A549 (cell line): ENCODE results near the gene UGT1A5. TPM values are rescaled to one million over a fixed set of nuclear protein-coding genes. Genes with fewer than 3 reads are reported as not detected.
"Not testable (repeated sequence)": the region's sequence is repeated elsewhere in the genome, so short reads cannot be mapped to it uniquely, and the experiment has no call there.

Experiments
- ATAC-seq, 2 experiments: fragments of 200-7000 bp in 1 of 2; fragments of >200 bp in 1 of 2; cut with Nextera tagmentation in 1 of 2; cut with Tn5 transposase in 1 of 2; 3 replicates each; pipeline versions ENCODE4 v1.8.0 to v1.9.1; 2018 to 2020; ENCODE audit warnings: mild to moderate bottlenecking in 1 of 2, moderate library complexity in 1 of 2
- CTCF ChIA-PET: fragments of 300-600 bp; sonication (Branson Sonifier 250); formaldehyde crosslinking; extraction: SDS; loops from one replicate; lab custom pipeline; 2021; ENCODE audit warnings: antibody characterized with exemption, inconsistent platforms; lab: Yijun Ruan, JAX
- POLR2A ChIA-PET: fragments of 350-600 bp; formaldehyde crosslinking; extraction: SDS; loops from one replicate; lab custom pipeline; 2021; ENCODE audit warnings: antibody characterized with exemption, inconsistent platforms; lab: Yijun Ruan, JAX
- DNase-seq, 2 experiments: peaks; one replicate each; pipeline versions ENCODE4 v3.0.0 to v3.0.0-alpha.2; 2011 to 2016; ENCODE audit warnings: low read depth in 1 of 2, low spot score in 1 of 2
- FAIRE-seq: peaks from 2 replicates; lab custom pipeline; 2011; peaks lifted over from hg19 to GRCh38; lab: Jason Lieb, UNC
- H3K27ac ChIP-seq, 2 experiments: fragments of >200 bp; sonication (Bioruptor Twin); formaldehyde crosslinking; 3 replicates each; pipeline ENCODE4 v1.5.1; 2016 to 2017
- H3K4me1 ChIP-seq: fragments of >200 bp; sonication (Bioruptor Twin); formaldehyde crosslinking; 3 replicates; pipeline ENCODE4 v1.6.1; 2016
- H3K4me2 ChIP-seq: fragments of >200 bp; sonication (Bioruptor Twin); formaldehyde crosslinking; 3 replicates; pipeline ENCODE4 v1.6.1; 2016
- H3K4me3 ChIP-seq: fragments of >200 bp; sonication (Bioruptor Twin); formaldehyde crosslinking; 3 replicates; pipeline ENCODE4 v1.5.1; 2016
- H3K9me3 ChIP-seq: fragments of >200 bp; sonication (Bioruptor Twin); formaldehyde crosslinking; 3 replicates; pipeline ENCODE4 v1.6.1; 2016
- BHLHE40 ChIP-seq: IDR thresholded peaks from 2 replicates; pipeline ENCODE4 v1.6.1; 2012; ENCODE audit warnings: low read depth, low read length, inconsistent platforms
- CEBPB ChIP-seq, 2 experiments: fragments of >200 bp in 1 of 2; sonication (Bioruptor Twin) in 1 of 2; formaldehyde crosslinking in 1 of 2; IDR thresholded peaks; 2 replicates each; pipeline ENCODE4 v1.6.1; 2012 to 2016
- EP300 ChIP-seq, 2 experiments: fragments of >200 bp; sonication (Bioruptor Twin); formaldehyde crosslinking; IDR thresholded peaks; 2 replicates in 1 of 2; 3 replicates in 1 of 2; pipeline ENCODE4 v1.6.1; 2016 to 2017
- FOSB ChIP-seq: fragments of 250-450 bp; sonication (Bioruptor Pico); IDR thresholded peaks from 2 replicates; pipeline ENCODE4 v1.5.0; 2020; ENCODE audit warnings: mild to moderate bottlenecking, moderate library complexity
- FOSL2 ChIP-seq, 2 experiments: fragments of 450-650 bp in 1 of 2; fragments of >200 bp in 1 of 2; sonication (Bioruptor Twin) in 1 of 2; formaldehyde crosslinking; IDR thresholded peaks; 2 replicates each; pipeline versions ENCODE4 v1.5.0 to v1.6.1; 2016 to 2020; ENCODE audit warnings: mild to moderate bottlenecking in 1 of 2, moderate library complexity in 1 of 2
- GATA3 ChIP-seq: IDR thresholded peaks from 2 replicates; pipeline ENCODE4 v1.6.1; 2012; ENCODE audit warnings: borderline replicate concordance
- HES2 ChIP-seq: fragments of >200 bp; sonication (Bioruptor Twin); formaldehyde crosslinking; IDR thresholded peaks from 2 replicates; pipeline ENCODE4 v1.6.1; 2016
- HOXB13 ChIP-seq: fragments of 250-450 bp; sonication (Bioruptor Pico); IDR thresholded peaks from 2 replicates; pipeline ENCODE4 v1.5.0; 2020; ENCODE audit warnings: low read depth, mild to moderate bottlenecking, moderate library complexity
- JUN ChIP-seq, 2 experiments: fragments of >200 bp; sonication (Bioruptor Twin); formaldehyde crosslinking; IDR thresholded peaks; 2 replicates in 1 of 2; 3 replicates in 1 of 2; pipeline ENCODE4 v1.6.1; 2016 to 2017
- JUNB ChIP-seq: fragments of >200 bp; sonication (Bioruptor Twin); formaldehyde crosslinking; IDR thresholded peaks from 2 replicates; pipeline ENCODE4 v1.6.1; 2016
- POLR2A ChIP-seq: IDR thresholded peaks from 2 replicates; pipeline ENCODE4 v1.6.1; 2012; ENCODE audit warnings: mild to moderate bottlenecking, low read length
- POLR2AphosphoS2 ChIP-seq: conservative IDR thresholded peaks from 2 replicates; pipeline ENCODE4 v1.6.1; 2012; ENCODE audit warnings: low read length, improper control_type of control experiment, inconsistent platforms
- RAD21 ChIP-seq, 2 experiments: fragments of >200 bp in 1 of 2; sonication (Bioruptor Twin) in 1 of 2; formaldehyde crosslinking in 1 of 2; IDR thresholded peaks in 1 of 2; conservative IDR thresholded peaks in 1 of 2; 2 replicates in 1 of 2; 3 replicates in 1 of 2; pipeline ENCODE4 v1.6.1; 2012 to 2018; ENCODE audit warnings: inconsistent platforms in 1 of 2
- RNF2 ChIP-seq: fragments of 200-600 bp; sonication (generic); IDR thresholded peaks from 2 replicates; pipeline ENCODE4 v1.6.1; 2016; ENCODE audit warnings: low read depth, mild to moderate bottlenecking, antibody characterized with exemption, moderate library complexity, borderline replicate concordance
- SMC3 ChIP-seq: fragments of >200 bp; sonication (Bioruptor Twin); formaldehyde crosslinking; IDR thresholded peaks from 3 replicates; pipeline ENCODE4 v1.6.1; 2018; ENCODE audit warnings: inconsistent platforms
- SREBF2 ChIP-seq: fragments of 450-650 bp; IDR thresholded peaks from 2 replicates; pipeline ENCODE4 v1.6.1; 2014; ENCODE audit warnings: mild to moderate bottlenecking, moderate library complexity
- ZFP36 ChIP-seq: fragments of 450-650 bp; IDR thresholded peaks from 2 replicates; pipeline ENCODE4 v1.6.1; 2014; ENCODE audit warnings: borderline replicate concordance; ENCODE audit not compliant: partially characterized antibody
- ZNF302 ChIP-seq: fragments of 250-450 bp; sonication (Bioruptor Pico); IDR thresholded peaks from 2 replicates; pipeline ENCODE4 v1.9.0; 2021; ENCODE audit warnings: inconsistent platforms, mild to moderate bottlenecking, moderate library complexity
- ZSCAN20 ChIP-seq: fragments of 250-450 bp; sonication (Bioruptor Pico); IDR thresholded peaks from 2 replicates; pipeline ENCODE4 v1.8.0; 2022; ENCODE audit warnings: mild to moderate bottlenecking, moderate library complexity
- WGBS: methylation state at CpG from one replicate; pipeline ENCODE4 v1.1.6; 2017; ENCODE audit errors: missing lambda C conversion rate; 5-methylcytosine and 5-hydroxymethylcytosine counted together
- polyA plus RNA-seq, 4 experiments: library from polyadenylated mRNA; depleted of rRNA in 3 of 4; stranded (reverse); fragments of >200 nt; fragmentation: RNase III in 1 of 4; extraction: RNeasy Plus Mini Kit Qiagen cat#74134 plus additional on column Dnase treatment in 1 of 4; gene quantifications; 2 replicates in 3 of 4; 3 replicates in 1 of 4; pipeline ENCODE4 v1.2.3, GENCODE V29; 2011 to 2017
- TF ChIP-seq, protein P1 (sequence below): IDR thresholded peaks from 2 replicates; pipeline ENCODE4 v1.6.1; 2012; ENCODE audit warnings: low read depth, borderline replicate concordance
- TF ChIP-seq, protein P2 (sequence below): IDR thresholded peaks from 2 replicates; pipeline ENCODE4 v1.6.1; 2012
- TF ChIP-seq, protein P3 (sequence below): fragments of >200 bp; sonication (Bioruptor Twin); formaldehyde crosslinking; IDR thresholded peaks from 3 replicates; pipeline ENCODE4 v1.6.1; 2016

UGT1A5 gene
- polyA plus RNA-seq, 2 of the 4 experiments (the other 2 are of a cell fraction): 0.05 TPM; not detected in 1

DNA sequence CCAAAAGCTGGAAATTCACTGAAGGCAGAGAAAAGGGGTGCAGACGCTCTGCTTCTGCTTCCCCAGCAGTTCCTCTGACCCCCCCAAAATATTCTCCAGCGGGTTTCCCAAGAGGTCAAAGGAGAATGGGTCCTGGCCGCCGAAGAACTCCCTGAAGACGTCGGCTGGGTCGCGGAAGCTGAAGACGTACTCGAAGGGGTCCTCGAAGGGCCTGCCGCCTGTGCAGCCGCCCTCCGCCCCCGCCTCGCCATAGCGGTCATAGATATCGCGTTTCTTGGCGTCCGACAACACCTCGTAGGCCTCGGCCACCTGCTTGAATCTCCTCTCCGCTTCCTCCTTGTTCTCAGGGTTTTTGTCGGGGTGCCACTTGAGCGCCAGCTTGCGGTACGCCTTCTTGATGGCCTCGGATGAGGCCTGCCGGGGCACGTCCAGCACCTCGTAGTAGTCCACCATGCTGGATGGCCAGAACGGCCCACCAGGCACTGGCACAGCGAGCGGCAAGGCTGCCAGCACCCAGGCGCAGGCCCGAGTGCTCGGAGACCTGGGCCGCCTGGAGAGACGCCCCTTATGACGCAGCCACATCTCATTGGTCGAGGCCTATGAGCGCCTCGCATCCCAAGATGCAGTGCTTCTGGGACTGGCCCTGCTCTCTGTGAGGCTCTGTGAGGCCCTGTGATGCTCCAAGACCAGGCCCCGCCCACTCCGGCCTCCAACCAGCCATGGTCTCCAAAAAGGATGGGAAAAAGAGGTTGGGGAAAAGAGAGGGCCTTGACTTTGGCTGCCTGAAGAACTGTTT lies 31.0 kb downstream of the UGT1A5 start:
- TF ChIP-seq JUN (IDR thresholded peaks at IDR 0.05) (no peak), POLR2AphosphoS2 (no peak), FOSL2 (IDR thresholded peaks at IDR 0.05) (no peak), FOSL2 (CRISPR knock-in tag; IDR thresholded peaks at IDR 0.05) (no peak), ZSCAN20 (CRISPR knock-in tag) (no peak), BHLHE40 (no peak), ZNF302 (CRISPR knock-in tag) (no peak), JUNB (no peak), HOXB13 (CRISPR knock-in tag) (no peak), EP300 (IDR thresholded peaks at IDR 0.05) (no peak), RNF2 (no peak), POLR2A (no peak)
- TF ChIP-seq, protein P1, sequence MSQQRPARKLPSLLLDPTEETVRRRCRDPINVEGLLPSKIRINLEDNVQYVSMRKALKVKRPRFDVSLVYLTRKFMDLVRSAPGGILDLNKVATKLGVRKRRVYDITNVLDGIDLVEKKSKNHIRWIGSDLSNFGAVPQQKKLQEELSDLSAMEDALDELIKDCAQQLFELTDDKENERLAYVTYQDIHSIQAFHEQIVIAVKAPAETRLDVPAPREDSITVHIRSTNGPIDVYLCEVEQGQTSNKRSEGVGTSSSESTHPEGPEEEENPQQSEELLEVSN: no peak
- TF ChIP-seq, protein P2, sequence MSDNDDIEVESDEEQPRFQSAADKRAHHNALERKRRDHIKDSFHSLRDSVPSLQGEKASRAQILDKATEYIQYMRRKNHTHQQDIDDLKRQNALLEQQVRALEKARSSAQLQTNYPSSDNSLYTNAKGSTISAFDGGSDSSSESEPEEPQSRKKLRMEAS: no peak
- TF ChIP-seq, all 56 proteins: peak for 0
- H3K9me3 ChIP-seq: peaks cover 59% of the 10 kb centered on the region
- WGBS: 94% methylated on average over 38 of the region's 46 CpGs
- H3K27ac ChIP-seq: peak overlapping the region; percentile 89 to 92
- no peak overlapping the region for H3K4me3 ChIP-seq
- CTCF ChIA-PET: no interaction called here
- FAIRE-seq: no peak
- DNase-seq: no peak
- no peak overlapping the region for H3K4me2 ChIP-seq
- POLR2A ChIA-PET: no interaction called here
- H3K4me1 ChIP-seq: peaks cover 29% of the 10 kb centered on the region
- no peak for ATAC-seq

GRCh38 chr2:233745073-233745755 lies 32.5 kb downstream of the UGT1A5 start:
- TF ChIP-seq JUNB (peak; percentile 60), RAD21 (conservative IDR thresholded peaks at IDR 0.05 in 1 of 2, IDR thresholded peaks at IDR 0.05 in 1 of 2) (peak in 1 of 2 experiments; percentile 37; a peak in 2 of 5 replicates), HES2 (0 out of 2 replicates have a peak, but pooled peaks have one; percentile 11), EP300 (IDR thresholded peaks at IDR 0.05) (peak; percentile 81 to 95; a peak in 4 of 5 replicates), SREBF2 (no peak), CEBPB (IDR thresholded peaks at IDR 0.05) (peak; percentile 67 to 68; a peak in 2 of 4 replicates), JUN (IDR thresholded peaks at IDR 0.05) (peak; percentile 71 to 81; a peak in 4 of 5 replicates), GATA3 (peak; percentile 73), ZFP36 (no peak), SMC3 (0 out of 3 replicates have a peak, but pooled peaks have one; percentile 19), FOSB (CRISPR knock-in tag) (no peak)
- TF ChIP-seq, protein P3, sequence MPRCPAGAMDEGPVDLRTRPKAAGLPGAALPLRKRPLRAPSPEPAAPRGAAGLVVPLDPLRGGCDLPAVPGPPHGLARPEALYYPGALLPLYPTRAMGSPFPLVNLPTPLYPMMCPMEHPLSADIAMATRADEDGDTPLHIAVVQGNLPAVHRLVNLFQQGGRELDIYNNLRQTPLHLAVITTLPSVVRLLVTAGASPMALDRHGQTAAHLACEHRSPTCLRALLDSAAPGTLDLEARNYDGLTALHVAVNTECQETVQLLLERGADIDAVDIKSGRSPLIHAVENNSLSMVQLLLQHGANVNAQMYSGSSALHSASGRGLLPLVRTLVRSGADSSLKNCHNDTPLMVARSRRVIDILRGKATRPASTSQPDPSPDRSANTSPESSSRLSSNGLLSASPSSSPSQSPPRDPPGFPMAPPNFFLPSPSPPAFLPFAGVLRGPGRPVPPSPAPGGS: peak; percentile 52; the same call in 1 of the 3 replicates
- Histone ChIP-seq H3K4me1 (peaks cover 29% of the 10 kb centered on the region), H3K27ac (peak overlapping the region; percentile 89 to 92), H3K9me3 (peaks cover 59% of the 10 kb centered on the region), H3K4me3 (peak overlapping the region; percentile 18; the same call in 1 of the 3 replicates), H3K4me2 (peak overlapping the region; percentile 79)
- CTCF ChIA-PET: interaction anchor here (0.6 to 0.8 kb wide), 2 partner anchors 15 to 88 kb away, joined by 3 read pairs; no protein-coding TSS in a partner anchor
- POLR2A ChIA-PET: no interaction called here
- 5% methylated on average over 5 of the region's 5 CpGs for WGBS
- DNase-seq: peak; percentile 7 to 85
- ATAC-seq: peak; percentile 55 to 84; a peak in 4 of 6 replicates
- peak; percentile 91 for FAIRE-seq

DNA sequence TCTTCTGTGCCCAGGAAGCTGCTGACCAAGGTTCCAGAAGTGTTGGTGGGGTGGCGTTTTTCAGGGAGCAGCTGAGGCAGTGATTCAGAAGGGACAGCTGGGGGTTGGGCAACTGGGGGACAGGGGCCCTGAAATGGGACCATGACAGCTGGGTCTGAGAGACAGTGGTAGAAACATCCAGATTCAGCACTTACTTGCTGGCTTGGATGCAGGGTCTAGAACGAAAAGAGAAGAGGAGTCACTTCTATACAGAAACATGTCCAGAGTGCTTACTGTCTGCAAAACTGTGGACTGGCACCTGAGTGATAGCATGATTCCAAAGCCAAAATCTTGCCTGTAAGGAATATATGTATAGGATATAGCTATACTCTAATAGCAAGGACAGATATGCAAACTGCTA lies 33.1 kb downstream of the UGT1A5 start:
- POLR2A ChIA-PET, DNase-seq, FAIRE-seq: not testable (repeated sequence)
- H3K9me3 ChIP-seq: peaks cover 61% of the 10 kb centered on the region
- ATAC-seq: peak in 1 of 2 experiments; percentile 53; a peak in 4 of 6 replicates
- peak overlapping the region; percentile 89 to 92 for H3K27ac ChIP-seq
- WGBS: 45% methylated on average over 2 of the region's 2 CpGs
- CTCF ChIA-PET: interaction anchor here (0.6 to 0.8 kb wide), 2 partner anchors 14 to 87 kb away, joined by 3 read pairs; no protein-coding TSS in a partner anchor
- peak overlapping the region; percentile 79 for H3K4me2 ChIP-seq
- peak overlapping the region; percentile 18; the same call in 1 of the 3 replicates for H3K4me3 ChIP-seq
- H3K4me1 ChIP-seq: peaks cover 29% of the 10 kb centered on the region
